Measurements from ENCODE around the gene DAND5.

DAND5 gene

GRCh38 chr19:13010038-13010991, 40.9 kb downstream of the DAND5 start:
- H3K27me3 ChIP-seq (ENCODE audit: control insufficient read depth, insufficient read depth, low read length, poor library complexity, severe bottlenecking): peaks cover 100% of the 10 kb centered on the region
- no peak overlapping the region for H3K4me3 ChIP-seq (ENCODE audit: insufficient read depth, low read depth, low read length)
- no peaks in the 10 kb centered on the region for H3K9me3 ChIP-seq (ENCODE audit: control insufficient read depth, low read length)
- H3K4me1 ChIP-seq (ENCODE audit: control insufficient read depth, insufficient read depth, low read length): peaks cover 3% of the 10 kb centered on the region
- WGBS, 2 experiments: 3% methylated on average over 60 to 61 of the region's 62 CpGs
- no peak overlapping the region for H3K27ac ChIP-seq (ENCODE audit: insufficient read depth, low read depth, low read length, poor library complexity, severe bottlenecking)
- no peaks in the 10 kb centered on the region for H3K36me3 ChIP-seq (ENCODE audit: control insufficient read depth, insufficient read depth, low read length)

GRCh38 chr19:13010992-13011652, 41.7 kb downstream of the DAND5 start:
- Histone ChIP-seq H3K4me3 (ENCODE audit: insufficient read depth, low read depth, low read length) (no peak overlapping the region), H3K36me3 (ENCODE audit: control insufficient read depth, insufficient read depth, low read length) (no peaks in the 10 kb centered on the region), H3K4me1 (ENCODE audit: control insufficient read depth, insufficient read depth, low read length) (peaks cover 3% of the 10 kb centered on the region), H3K27ac (ENCODE audit: insufficient read depth, low read depth, low read length, poor library complexity, severe bottlenecking) (no peak overlapping the region), H3K27me3 (ENCODE audit: control insufficient read depth, insufficient read depth, low read length, poor library complexity, severe bottlenecking) (peaks cover 100% of the 10 kb centered on the region), H3K9me3 (ENCODE audit: control insufficient read depth, low read length) (no peaks in the 10 kb centered on the region)
- 6% methylated on average over 38 to 39 of the region's 39 CpGs for WGBS, 2 experiments

GRCh38 chr19:13011653-13012389, 42.4 kb downstream of the DAND5 start:
- Histone ChIP-seq H3K27ac (ENCODE audit: insufficient read depth, low read depth, low read length, poor library complexity, severe bottlenecking) (no peak overlapping the region), H3K4me3 (ENCODE audit: insufficient read depth, low read depth, low read length) (no peak overlapping the region), H3K9me3 (ENCODE audit: control insufficient read depth, low read length) (no peaks in the 10 kb centered on the region), H3K36me3 (ENCODE audit: control insufficient read depth, insufficient read depth, low read length) (no peaks in the 10 kb centered on the region), H3K4me1 (ENCODE audit: control insufficient read depth, insufficient read depth, low read length) (peaks cover 7% of the 10 kb centered on the region), H3K27me3 (ENCODE audit: control insufficient read depth, insufficient read depth, low read length, poor library complexity, severe bottlenecking) (peaks cover 100% of the 10 kb centered on the region)
- whole genome bisulfite sequencing, 2 experiments: 5% methylated on average over 54 of the region's 54 CpGs

- Histone ChIP-seq H3K27me3 (ENCODE audit: control insufficient read depth, insufficient read depth, low read length, poor library complexity, severe bottlenecking) (peaks cover 100% of the 10 kb centered on the region), H3K4me3 (ENCODE audit: insufficient read depth, low read depth, low read length) (no peak overlapping the region), H3K27ac (ENCODE audit: insufficient read depth, low read depth, low read length, poor library complexity, severe bottlenecking) (no peak overlapping the region), H3K9me3 (ENCODE audit: control insufficient read depth, low read length) (no peaks in the 10 kb centered on the region), H3K36me3 (ENCODE audit: control insufficient read depth, insufficient read depth, low read length) (no peaks in the 10 kb centered on the region), H3K4me1 (ENCODE audit: control insufficient read depth, insufficient read depth, low read length) (peaks cover 12% of the 10 kb centered on the region)
- WGBS, 2 experiments: 6% methylated on average over 23 of the region's 23 CpGs
Measured at GRCh38 chr19:13012390-13012689, 43.0 kb downstream of the DAND5 start.

- Histone ChIP-seq H3K4me1 (ENCODE audit: control insufficient read depth, insufficient read depth, low read length) (peaks cover 17% of the 10 kb centered on the region), H3K4me3 (ENCODE audit: insufficient read depth, low read depth, low read length) (no peak overlapping the region), H3K9me3 (ENCODE audit: control insufficient read depth, low read length) (no peaks in the 10 kb centered on the region), H3K36me3 (ENCODE audit: control insufficient read depth, insufficient read depth, low read length) (no peaks in the 10 kb centered on the region), H3K27ac (ENCODE audit: insufficient read depth, low read depth, low read length, poor library complexity, severe bottlenecking) (no peak overlapping the region), H3K27me3 (ENCODE audit: control insufficient read depth, insufficient read depth, low read length, poor library complexity, severe bottlenecking) (peaks cover 100% of the 10 kb centered on the region)
- WGBS, 2 experiments: 2 to 3% methylated on average over 52 of the region's 52 CpGs
Measured at GRCh38 chr19:13012690-13013608, 43.6 kb downstream of the DAND5 start.

- Histone ChIP-seq H3K36me3 (ENCODE audit: control insufficient read depth, insufficient read depth, low read length) (no peaks in the 10 kb centered on the region), H3K9me3 (ENCODE audit: control insufficient read depth, low read length) (no peaks in the 10 kb centered on the region), H3K4me1 (ENCODE audit: control insufficient read depth, insufficient read depth, low read length) (peaks cover 17% of the 10 kb centered on the region), H3K27me3 (ENCODE audit: control insufficient read depth, insufficient read depth, low read length, poor library complexity, severe bottlenecking) (peaks cover 100% of the 10 kb centered on the region), H3K27ac (ENCODE audit: insufficient read depth, low read depth, low read length, poor library complexity, severe bottlenecking) (no peak overlapping the region), H3K4me3 (ENCODE audit: insufficient read depth, low read depth, low read length) (no peak overlapping the region)
- WGBS, 2 experiments: 4% methylated on average over 20 of the region's 20 CpGs
Measured at GRCh38 chr19:13013649-13014048, 44.3 kb downstream of the DAND5 start.

GRCh38 chr19:13014101-13014920, 44.9 kb downstream of the DAND5 start:
- Histone ChIP-seq H3K4me3 (ENCODE audit: insufficient read depth, low read depth, low read length) (no peak overlapping the region), H3K27me3 (ENCODE audit: control insufficient read depth, insufficient read depth, low read length, poor library complexity, severe bottlenecking) (peaks cover 100% of the 10 kb centered on the region), H3K27ac (ENCODE audit: insufficient read depth, low read depth, low read length, poor library complexity, severe bottlenecking) (no peak overlapping the region), H3K36me3 (ENCODE audit: control insufficient read depth, insufficient read depth, low read length) (no peaks in the 10 kb centered on the region), H3K4me1 (ENCODE audit: control insufficient read depth, insufficient read depth, low read length) (peaks cover 17% of the 10 kb centered on the region), H3K9me3 (ENCODE audit: control insufficient read depth, low read length) (no peaks in the 10 kb centered on the region)
- 1 to 2% methylated on average over 35 of the region's 35 CpGs for WGBS, 2 experiments

GRCh38 chr19:13014921-13015280, 45.5 kb downstream of the DAND5 start:
- Histone ChIP-seq H3K27ac (ENCODE audit: insufficient read depth, low read depth, low read length, poor library complexity, severe bottlenecking) (no peak overlapping the region), H3K27me3 (ENCODE audit: control insufficient read depth, insufficient read depth, low read length, poor library complexity, severe bottlenecking) (peaks cover 100% of the 10 kb centered on the region), H3K4me1 (ENCODE audit: control insufficient read depth, insufficient read depth, low read length) (peaks cover 19% of the 10 kb centered on the region), H3K4me3 (ENCODE audit: insufficient read depth, low read depth, low read length) (no peak overlapping the region), H3K9me3 (ENCODE audit: control insufficient read depth, low read length) (no peaks in the 10 kb centered on the region), H3K36me3 (ENCODE audit: control insufficient read depth, insufficient read depth, low read length) (no peaks in the 10 kb centered on the region)
- WGBS, 2 experiments: 3 to 6% methylated on average over 2 to 4 of the region's 4 CpGs

All from ectodermal cell (in vitro differentiated cells).